Activated CD8-positive, alpha-beta memory T cell treated with anti-CD3 and anti-CD28 coated beads, Interleukin-2, amount 50 U/mL, for 48 hours (primary cell): ENCODE measurements around the gene CAMK1G.

Source experiments
- DNase-seq: peaks from one replicate; pipeline ENCODE4 v3.0.0-alpha.2; 2020

CAMK1G gene

DNA sequence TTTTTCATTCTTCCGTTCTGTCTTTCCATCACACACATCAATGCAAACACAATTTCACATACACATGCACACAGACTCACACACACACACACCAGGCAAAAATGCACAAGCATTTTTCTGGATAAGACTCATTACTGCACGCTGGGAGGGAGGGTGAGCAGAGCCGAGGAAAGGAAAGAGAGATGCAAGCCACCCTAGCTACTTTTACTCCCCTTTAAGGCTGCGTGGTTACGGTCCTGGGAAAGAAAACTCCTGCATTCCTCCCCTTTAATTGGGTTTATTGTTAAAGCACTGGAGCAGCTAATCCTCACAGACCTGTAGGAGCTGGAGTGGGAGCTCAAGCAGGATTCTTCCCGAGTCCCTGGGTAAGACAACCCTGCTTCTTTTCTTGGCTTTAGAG is at the start of gene CAMK1G:
TSS of gene CAMK1G (plus strand) at position 307 of the 400 bp plus-strand sequence. CDS start 11,270 bp downstream, outside the sequence.
- no peak for DNase-seq

DNA sequence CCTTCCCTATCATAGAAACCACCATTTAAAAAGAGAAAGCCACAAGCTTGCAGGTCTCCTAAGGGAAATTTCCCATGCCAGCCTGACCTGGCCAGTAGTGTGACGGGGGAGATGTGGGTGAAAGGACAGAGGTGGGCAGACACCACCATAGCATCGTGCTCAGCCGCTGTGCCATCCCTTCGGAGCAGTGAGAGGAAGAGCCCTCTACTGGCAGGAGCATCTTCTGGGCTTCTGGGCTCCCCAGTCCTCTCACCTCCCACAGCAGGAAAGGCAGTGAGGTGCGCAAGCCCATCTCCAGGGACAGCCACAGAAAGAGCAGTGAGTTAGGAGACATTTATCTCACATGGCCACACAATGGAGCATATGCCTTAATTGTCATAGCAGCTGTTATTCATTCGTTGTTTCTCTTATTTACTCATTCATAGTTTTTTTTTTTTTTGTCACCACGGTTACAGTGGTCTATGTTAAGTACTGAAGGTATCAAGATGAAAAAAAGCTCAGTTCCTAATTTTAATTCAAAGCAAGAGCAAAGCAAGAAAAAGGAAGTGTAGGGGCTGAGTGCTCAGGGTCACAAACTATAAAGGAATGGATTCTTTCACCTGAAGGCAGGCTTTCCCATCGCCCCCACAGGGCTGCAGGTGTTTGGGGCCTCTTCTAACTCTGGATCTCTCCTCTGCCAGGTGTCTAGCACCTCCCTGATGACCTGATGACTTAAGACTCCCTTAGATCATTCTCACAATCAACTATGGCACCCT is 48.8 kb upstream of the CAMK1G start:
- no peak for DNase-seq

DNA sequence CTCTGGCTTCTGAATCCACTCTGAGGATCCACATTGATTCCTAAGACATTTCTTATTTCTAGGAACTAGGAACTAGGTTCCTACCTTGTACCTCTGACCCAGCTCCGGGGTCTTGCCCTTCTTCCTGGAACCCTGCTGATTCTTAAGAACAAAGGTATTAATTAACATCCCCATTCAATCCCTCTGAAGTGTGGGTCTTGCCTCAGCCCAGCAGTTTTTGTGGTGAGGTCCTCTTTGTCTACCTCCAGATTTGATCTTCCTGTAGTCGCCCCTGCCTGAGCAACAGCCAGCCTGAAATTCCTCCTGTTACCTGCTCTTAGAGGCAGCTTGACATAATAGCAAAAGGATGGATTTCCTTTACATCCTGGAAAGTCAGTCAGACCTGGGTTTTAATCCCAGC is 46.7 kb upstream of the CAMK1G start:
- DNase-seq, result no peak

DNA sequence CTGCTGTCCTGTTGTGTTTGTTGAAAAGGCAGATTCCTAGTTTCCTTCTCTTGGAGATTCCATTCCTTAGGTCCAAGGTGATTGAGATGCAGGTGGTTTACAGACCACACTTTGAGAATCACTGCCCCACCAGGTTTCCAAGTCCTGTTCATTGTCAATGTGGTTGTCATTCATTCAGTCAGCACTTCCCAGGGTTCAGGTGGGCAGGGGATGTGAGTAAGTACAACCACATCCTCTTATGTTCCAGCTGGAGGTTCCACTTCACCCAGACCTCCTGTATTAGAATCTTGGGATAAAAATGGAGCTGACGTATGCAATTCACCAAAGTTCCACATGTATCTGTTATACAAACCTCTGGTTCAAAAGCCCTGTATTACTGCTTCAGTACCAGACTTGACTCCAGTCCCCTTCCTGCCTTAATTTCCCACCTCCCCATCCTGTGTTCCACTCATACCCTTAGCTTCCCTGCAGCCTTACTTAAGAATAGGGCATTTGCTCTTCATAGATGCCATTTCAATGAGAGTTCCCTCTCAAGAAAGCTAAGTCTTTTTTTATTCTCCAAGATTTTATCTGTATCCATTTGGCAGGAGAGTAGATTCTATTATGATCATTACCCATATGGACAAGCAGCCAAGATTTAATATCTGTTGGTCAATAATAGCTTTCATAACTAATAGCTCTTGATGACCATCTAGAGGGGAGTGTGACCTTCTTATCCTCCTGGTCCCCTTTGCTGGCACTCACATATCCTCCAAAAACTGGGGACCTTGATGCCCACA is 46.0 kb upstream of the CAMK1G start:
- no peak for DNase-seq

DNA sequence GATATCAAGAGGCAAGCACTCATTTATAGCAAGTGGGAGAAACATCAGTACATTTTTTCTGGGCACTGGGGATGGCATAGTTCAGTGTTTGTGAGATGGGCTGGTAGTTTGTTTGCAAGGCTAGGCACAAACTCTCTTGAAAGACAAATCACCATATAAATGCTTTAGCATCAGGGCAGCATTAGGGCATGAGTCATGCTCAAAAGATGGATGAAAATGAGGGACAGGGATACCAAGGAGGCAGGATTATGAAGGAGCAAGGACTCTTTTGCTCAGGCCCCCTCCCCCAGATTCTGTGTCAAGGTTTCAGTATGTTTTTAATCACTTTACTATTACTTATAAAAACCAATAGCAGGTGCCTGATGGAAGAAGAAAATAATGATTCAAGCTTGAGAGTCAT is 43.9 kb upstream of the CAMK1G start:
- no peak for DNase-seq

DNA sequence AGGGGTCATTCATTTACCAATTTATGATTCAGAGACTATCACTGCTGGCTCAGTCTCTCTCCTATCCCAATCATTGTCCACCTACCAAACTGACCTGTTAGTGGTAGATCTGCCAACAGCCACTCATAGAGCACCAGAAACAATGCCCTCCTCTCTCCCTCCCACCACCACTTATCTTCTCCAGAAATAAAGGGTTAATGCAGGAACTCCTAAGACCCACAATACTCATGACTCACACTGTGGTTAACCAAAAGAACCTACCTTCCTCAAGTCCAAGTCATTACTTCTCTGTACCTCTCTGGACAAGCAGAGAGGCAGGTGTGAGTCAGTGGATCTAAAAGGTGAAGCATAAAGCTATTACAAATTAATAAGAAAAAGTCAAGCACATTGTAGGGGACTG is 40.9 kb upstream of the CAMK1G start:
- DNase-seq, result no peak

DNA sequence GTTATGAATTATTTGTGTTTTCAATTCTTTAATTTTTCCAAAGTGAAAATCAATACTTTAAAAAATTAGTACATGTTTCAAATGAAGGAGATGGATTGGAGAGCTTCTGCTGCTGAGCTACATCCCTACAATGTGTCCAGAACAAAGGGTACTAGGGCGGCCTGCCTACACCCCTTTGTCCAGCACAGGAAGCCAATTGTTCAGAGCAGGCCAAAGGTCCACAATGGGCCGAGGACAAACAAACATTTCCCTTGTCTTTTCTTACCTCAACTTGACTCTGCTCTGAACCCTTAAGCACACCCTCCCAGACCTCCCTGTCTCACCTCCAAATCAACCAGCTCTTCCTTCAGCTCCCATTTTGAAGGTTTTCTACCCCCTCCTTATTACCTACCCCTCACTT is 39.4 kb upstream of the CAMK1G start:
- DNase-seq, result no peak

DNA sequence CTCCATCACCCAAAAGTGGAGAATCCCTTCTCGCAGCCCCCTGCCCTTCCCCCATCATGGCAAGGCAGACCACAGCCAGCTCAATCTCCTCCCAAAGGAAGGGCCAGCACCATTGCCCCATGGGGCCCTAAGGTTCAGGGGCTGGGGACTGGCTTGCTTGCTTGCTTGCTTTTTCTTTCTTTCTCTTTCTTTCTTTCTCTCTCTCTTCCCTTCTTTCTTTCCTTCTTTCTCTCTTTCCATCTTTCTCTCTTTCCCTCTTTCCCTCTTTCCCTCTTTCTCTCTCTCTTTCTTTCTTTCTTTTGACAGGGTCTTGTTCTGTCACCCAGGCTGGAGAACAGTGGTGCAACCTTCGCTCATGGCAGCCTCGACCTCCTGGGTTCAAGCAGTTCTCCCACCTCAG is 38.1 kb upstream of the CAMK1G start:
- DNase-seq, result no peak

DNA sequence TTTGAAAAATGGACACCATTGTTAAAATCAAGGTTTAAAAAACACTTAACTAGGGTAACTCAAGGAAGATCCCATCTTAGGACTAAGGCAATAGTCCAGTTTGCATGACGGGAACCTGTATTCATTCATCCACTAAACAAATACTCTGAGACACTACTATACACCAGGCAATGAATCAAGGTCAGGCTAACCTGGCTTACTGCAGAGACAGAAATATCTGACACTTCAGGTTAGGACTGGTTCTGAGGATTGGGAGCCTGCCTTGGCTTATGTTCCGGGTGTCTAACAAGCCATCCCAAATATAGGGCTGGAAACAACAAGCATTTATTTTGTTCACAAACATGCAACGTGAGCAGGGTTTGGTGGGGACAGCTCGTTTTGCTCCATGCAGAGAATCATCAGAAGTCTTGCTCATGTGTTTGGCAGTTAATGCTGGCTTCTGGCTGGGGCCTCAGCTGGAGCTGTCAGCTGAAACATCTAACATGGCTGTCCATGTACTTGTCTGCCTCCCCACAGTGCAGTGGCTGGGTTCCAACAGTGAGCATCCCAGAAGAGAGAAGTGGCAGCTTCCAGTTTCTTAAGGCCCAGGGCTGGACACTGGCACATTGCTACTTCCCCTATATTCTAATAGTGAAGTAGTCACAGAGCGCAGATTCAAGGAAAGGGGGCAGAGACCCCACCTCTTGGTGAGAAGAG is 37.0 kb upstream of the CAMK1G start:
- DNase-seq, result no peak

DNA sequence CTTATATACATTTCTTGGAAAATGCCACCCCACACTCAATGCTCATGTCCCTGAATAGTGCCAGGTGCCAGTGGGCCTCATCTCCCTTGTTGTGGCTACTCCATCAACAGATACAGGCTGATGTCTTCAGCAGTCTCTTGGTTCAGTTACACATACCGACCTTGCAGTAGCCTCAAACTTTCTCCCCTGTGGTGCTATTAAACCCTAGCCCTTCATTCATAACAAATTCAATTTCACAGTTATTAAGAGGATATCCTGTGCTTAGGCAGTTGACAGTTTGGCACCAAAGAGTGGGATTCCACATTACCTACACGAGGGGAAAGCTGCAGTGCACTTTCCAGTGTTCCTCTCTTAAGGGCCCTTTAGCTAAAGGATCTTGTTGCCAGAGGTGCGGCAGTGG is 35.9 kb upstream of the CAMK1G start:
- DNase-seq, result no peak

DNA sequence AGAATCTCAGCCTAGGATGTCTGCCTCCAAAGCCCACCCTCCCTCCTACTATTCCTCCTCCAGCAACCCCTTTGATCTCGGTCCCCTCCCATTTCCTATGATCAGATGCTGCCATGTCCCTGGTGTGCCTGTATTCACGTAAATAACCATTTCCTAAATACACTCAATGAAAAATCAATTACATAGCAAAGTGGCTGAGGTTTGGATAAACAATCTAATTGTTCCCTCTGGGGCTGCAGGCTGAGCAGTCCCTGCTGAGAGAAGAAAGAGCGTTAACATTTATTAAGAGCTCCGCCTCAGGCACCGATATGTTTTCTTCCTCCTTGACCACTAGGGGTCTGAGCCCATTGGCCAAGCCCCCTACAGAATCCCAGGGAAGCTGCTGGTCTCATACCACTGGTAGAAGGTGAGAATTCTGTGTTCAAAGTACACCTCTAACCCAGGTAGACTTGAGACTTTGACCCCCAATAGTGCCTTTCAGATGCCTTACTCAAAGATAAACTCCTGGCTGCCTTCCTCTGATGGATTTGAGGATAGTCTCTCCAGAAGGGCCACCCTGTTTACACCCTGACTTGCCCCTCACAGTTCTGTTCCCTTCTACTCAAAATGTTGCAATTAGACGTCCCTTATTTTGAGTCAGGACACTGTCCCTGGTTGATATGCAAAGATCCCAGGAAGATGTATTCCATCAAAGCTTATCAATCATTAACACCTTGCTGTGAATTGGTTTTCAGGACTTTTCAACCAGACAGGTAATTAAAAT is 33.9 kb upstream of the CAMK1G start:
- no peak for DNase-seq

DNA sequence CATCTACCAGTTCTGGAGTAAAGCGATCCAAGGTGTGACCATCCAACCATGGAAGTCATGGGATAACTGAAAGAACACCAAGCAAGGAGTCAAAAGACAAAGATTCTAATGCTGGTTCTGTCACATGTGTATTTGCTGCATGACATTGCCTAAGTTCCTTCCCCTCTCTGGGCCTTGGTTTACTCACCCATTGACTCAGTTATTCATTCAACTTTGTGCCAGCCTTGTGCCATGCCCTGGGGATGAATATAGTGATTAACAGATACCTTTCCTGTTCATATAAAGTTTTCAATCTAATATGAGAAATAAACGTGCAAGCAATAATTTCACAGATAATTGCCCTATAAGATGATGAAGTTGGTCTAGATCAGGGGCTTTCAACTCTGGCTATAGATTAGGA is 33.0 kb upstream of the CAMK1G start:
- DNase-seq, result no peak

DNA sequence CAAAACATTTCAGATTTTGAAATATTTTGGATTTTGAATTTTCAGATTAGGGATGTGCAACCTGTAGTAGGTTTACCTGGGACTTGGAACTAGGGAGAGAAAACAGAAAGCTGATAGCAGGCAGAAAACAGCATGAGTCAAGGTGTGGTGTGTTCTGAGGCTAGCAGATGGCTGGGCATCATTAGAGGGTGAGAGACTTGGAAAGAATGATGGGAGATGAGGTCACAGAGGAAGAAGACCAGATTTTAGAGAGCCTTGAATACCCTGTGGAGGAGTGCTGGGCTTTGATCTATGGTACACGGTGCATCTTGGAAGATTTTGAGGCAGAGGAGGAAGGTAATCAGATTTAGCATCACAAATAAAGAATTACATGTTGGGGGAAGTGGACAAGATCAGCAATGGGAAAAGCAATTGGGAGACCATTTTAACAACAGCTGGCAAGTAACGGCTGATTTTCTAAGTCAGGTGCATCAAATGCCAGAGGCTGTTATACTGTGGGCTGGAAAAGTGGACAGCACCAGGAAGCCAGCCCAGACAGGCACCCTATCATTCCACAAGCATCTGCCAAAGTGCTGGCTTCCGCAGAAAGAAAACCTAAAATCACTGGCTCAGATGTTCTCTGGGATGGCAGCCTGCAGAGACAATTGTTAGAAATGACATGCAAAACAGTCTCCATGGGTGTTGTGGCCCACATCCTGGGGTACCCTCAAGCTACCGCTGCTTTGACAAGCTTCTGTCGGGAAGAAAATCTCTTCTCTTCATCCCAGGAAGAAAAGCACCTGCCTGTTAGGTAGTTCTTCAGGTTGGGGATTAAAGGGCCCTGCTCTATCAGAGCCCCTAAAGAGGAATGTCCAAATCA is 30.9 kb upstream of the CAMK1G start:
- no peak for DNase-seq

DNA sequence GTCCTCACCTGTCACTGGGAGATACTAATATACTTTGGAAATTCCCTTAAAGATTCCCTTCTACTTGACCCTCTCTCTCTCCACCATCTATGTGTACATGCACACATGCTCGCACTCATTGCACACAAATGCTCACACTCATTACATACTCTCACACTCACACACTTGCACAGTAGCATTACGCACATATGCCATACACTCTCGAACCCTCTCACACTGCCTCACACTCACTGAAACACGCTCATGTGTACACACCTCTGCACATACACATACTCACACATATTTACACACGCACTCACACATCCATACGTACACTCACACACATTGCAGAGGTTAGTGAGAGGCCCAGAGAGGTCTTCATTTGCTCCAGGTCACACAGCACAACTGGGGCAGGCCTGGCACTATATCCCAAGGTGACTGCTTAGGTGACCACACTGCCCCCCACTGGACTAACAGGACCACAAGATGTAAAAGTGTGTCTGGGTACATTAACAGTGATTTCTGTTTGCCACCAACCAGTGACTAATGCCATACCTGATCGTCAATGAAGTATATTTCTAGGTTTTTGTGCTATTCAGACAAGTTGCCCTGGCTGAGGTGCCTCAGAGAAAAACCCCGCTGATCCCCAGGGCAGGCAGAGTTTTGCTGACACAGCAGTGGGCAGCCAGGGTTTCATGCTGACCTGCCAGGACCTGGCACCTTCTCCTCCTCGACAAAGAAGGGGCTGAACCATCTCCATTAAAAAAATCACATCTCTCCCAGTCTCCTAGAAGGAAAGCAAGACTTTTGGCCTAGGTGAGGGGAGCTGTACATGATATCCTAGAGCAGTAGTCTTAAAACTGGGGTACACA is 28.5 kb upstream of the CAMK1G start:
- no peak for DNase-seq

DNA sequence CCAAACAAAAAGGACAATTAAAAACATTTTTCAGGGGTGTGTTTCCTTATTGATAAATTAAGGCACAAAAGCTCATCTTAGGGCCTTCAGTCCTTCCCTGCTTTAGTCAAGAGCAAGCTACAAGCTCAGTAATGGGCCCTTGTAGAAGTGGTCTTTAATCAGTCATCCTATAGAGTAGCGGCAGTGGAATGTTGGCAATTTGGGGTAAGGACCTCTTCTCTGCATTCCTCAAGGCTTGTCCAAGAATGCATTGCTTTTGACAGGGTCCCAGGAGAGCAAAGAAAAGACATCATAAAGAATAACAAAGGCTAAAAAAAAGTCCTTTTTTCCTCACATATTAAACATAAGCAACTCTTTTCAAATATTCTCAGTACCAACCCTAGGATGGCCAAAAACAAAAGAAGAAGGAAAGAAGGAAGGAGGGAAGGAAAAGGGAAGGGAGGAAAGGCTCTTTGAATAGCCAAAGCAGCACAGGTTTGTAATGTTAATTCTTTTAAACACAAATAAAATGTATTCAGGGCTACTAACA is 27.3 kb upstream of the CAMK1G start:
- no peak for DNase-seq

DNA sequence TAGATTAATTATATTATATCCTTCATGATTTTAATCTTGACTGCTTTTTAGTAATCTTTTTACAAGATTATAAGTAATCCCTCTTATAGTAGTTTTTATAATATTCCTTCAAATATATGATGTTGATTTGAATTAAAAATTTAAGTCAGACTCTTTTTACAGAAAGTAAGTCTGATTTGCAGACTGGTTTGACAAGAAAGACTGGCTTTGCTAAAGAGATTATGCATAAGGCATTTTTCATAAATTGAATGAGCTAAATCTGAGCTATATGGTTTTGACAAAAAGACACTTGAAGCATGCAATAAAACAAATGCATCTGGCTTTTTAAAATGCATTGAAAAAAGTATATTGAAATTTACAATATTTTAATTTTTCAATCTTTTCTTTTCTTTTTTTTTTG is 26.3 kb upstream of the CAMK1G start:
- no peak for DNase-seq

DNA sequence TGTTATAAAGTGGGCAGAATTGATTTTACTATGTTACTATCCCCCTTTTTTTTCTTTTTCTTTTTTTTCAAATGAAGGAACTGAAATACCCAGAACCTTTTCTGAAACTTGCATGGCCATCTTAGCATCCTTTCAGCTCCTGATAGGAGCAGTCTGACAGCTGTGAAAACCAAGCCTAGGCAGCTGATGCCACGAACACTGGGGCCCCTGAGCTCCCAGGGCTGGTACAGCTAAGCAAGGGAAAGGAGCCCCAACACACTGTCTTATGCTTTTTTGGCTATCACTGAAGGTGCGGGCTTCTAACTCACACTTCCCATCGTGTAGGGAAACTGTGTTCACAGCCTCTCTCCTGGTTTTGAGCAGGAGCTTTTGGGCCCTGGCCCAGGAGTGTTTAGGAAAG is 23.0 kb upstream of the CAMK1G start:
- no peak for DNase-seq

DNA sequence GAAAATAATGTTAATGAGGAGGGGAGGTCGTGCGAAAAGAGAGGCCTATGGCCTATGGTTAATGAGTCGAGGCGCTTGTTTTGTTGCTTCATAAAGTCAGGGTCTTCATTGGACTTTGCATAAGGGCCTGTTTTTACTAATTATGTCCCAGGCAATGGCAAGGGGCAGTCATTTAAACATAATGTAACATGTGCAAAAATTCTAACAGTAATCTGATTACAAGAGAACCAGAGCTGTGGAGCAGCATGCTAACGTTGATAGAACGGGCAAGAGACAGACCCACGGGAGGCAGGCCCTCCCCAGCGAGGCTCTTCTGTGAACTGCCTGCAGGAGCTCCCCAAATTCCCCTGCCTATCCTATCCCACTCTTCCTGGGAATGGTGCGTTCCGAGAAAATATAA is 22.6 kb upstream of the CAMK1G start:
- no peak for DNase-seq

DNA sequence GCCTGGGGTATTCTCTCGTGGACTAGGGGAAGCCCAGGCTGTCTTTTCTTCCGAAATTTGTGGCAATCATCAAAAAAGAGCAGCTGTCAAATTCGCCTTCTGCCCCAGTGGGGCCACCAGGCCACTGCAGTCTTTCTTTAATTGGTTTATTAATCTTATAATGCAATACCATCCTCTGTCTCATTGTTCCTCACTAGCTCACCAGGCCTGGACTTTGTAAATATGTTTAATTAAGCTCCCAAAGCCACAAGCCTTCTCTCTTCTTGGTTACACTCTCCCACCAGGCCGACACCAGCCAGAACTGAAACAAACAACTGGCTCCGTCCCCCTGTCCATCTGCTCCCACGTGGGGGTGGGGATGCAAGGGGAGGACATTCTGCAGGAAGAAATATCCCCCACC is 22.0 kb upstream of the CAMK1G start:
- no peak for DNase-seq

DNA sequence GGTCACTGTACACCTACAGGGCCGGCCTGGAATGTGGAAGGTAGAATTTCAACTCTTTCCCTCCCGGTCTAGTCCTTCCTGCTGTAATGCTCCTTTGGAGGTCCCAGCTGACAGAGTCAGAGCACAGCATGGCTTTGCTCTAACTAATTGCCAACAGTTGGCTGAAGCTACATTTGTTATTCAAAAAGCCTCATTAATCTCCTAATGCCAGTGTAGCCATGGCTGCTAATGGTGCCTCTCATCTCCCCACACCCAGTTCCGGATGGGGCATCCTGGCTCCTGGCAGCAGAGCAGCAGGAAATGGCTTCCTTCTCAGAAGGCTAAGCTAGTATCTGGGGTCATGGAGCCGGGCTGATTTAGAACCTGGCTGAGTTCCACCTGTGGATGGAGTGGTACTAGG is 18.7 kb upstream of the CAMK1G start:
- no peak for DNase-seq
